HepG2 (cell line): ENCODE results near the gene SEMA3B. TPM values are rescaled to one million over a fixed set of nuclear protein-coding genes. Genes with fewer than 3 reads are reported as not detected.

Experiments
- ATAC-seq: fragments of 200-7000 bp; cut with Tn5 transposase; 3 replicates; pipeline ENCODE4 v1.9.1; 2020; ENCODE audit warnings: mild to moderate bottlenecking, moderate library complexity
- BruUV-seq: library from RNA; stranded (reverse); fragments of 400-500 nt; replicated peaks from 2 replicates; lab custom pipeline; 2021; lab: Mats Ljungman, UMichigan
- CTCF ChIA-PET: fragments of 300-600 bp; formaldehyde crosslinking; extraction: SDS; loops from one replicate; lab custom pipeline; 2021; ENCODE audit warnings: low total read pairs, inconsistent platforms, low intra/inter-chr PET ratio; lab: Yijun Ruan, JAX
- POLR2A ChIA-PET: fragments of 350-600 bp; sonication (Branson Sonifier 250); formaldehyde crosslinking; loops from one replicate; lab custom pipeline; 2020; ENCODE audit warnings: antibody characterized with exemption, inconsistent platforms; lab: Yijun Ruan, JAX
- DNase-seq: peaks from one replicate; pipeline ENCODE4 v3.0.0-alpha.2; 2015; ENCODE audit warnings: low spot score
- FAIRE-seq: peaks from 3 replicates; lab custom pipeline; 2011; peaks lifted over from hg19 to GRCh38; lab: Jason Lieb, UNC
- H2AFZ ChIP-seq: one replicate; pipeline ENCODE4 v1.6.1; 2011; ENCODE audit warnings: low read length, inconsistent platforms
- H3K27ac ChIP-seq: fragments of 300-600 bp; 3 replicates; pipeline ENCODE4 v1.8.0; 2011; ENCODE audit warnings: mixed run types, mild to moderate bottlenecking, mixed read lengths, low read length, inconsistent platforms; ENCODE audit not compliant: insufficient read depth; ENCODE audit errors: extremely low read length
- H3K27me3 ChIP-seq, 2 experiments: fragments of 200-600 bp in 1 of 2; 2 replicates in 1 of 2; 3 replicates in 1 of 2; pipeline versions ENCODE4 v1.6.0 to v1.8.0; 2011; ENCODE audit warnings: low read length in 2 of 2, mild to moderate bottlenecking in 2 of 2, moderate library complexity in 2 of 2, inconsistent platforms in 1 of 2; ENCODE audit not compliant: insufficient read depth in 2 of 2, control insufficient read depth in 1 of 2
- H3K36me3 ChIP-seq, 2 experiments: fragments of 200-600 bp in 1 of 2; replicated peaks in 1 of 2; 2 replicates in 1 of 2; 3 replicates in 1 of 2; pipeline versions ENCODE4 v1.5.1 to v1.8.0; 2011; ENCODE audit warnings: low read length in 2 of 2, inconsistent platforms in 1 of 2; ENCODE audit not compliant: insufficient read depth in 2 of 2, control insufficient read depth in 1 of 2
- H3K4me1 ChIP-seq: 2 replicates; pipeline ENCODE4 v1.5.1; 2012; ENCODE audit warnings: low read length, inconsistent platforms; ENCODE audit not compliant: insufficient read depth
- H3K4me2 ChIP-seq: 2 replicates; pipeline ENCODE4 v1.6.0; 2011; ENCODE audit warnings: low read depth, low read length, inconsistent platforms
- H3K4me3 ChIP-seq, 3 experiments: fragments of 200-600 bp in 1 of 3; sonication (generic), shearing (Covaris generic) in 1 of 3; replicated peaks in 1 of 3; 2 replicates each; pipeline ENCODE4 v1.5.1; 2011 to 2016; ENCODE audit warnings: low read length in 3 of 3, inconsistent platforms in 2 of 3, low read depth in 2 of 3, mild to moderate bottlenecking in 2 of 3, control low read depth in 1 of 3, mixed read lengths in 1 of 3; ENCODE audit not compliant: insufficient read depth in 1 of 3
- H3K79me2 ChIP-seq: one replicate; pipeline ENCODE4 v1.6.1; 2011; ENCODE audit warnings: low read length, inconsistent platforms; ENCODE audit not compliant: insufficient read depth
- H3K9ac ChIP-seq: 2 replicates; pipeline ENCODE4 v1.6.0; 2011; ENCODE audit warnings: mild to moderate bottlenecking, low read depth, low read length, inconsistent platforms; ENCODE audit not compliant: insufficient read depth
- H3K9me3 ChIP-seq: 2 replicates; pipeline ENCODE4 v1.5.1; 2012; ENCODE audit warnings: mild to moderate bottlenecking, low read length
- H4K20me1 ChIP-seq: 2 replicates; pipeline ENCODE4 v1.6.0; 2011; ENCODE audit warnings: inconsistent platforms, mild to moderate bottlenecking, low read length, moderate library complexity; ENCODE audit not compliant: insufficient read depth
- AGO1 ChIP-seq: fragments of 200-400 bp; formaldehyde crosslinking; IDR thresholded peaks from 2 replicates; pipeline ENCODE4 v1.6.1; 2017; ENCODE audit warnings: mild to moderate bottlenecking, low read depth, low read length, moderate library complexity; ENCODE audit not compliant: poor library complexity, severe bottlenecking
- AGO2 ChIP-seq: fragments of 200-400 bp; formaldehyde crosslinking; optimal IDR thresholded peaks from 2 replicates; pipeline ENCODE3; 2017; ENCODE audit warnings: mild to moderate bottlenecking, low read depth, low read length, moderate library complexity
- BCL3 ChIP-seq: sonication (generic); formaldehyde crosslinking; IDR thresholded peaks from 2 replicates; pipeline ENCODE4 v1.5.1; 2020; ENCODE audit warnings: mild to moderate bottlenecking, missing genetic modification reagents, moderate library complexity
- FOXA3 ChIP-seq: IDR thresholded peaks from 2 replicates; pipeline ENCODE4 v1.6.1; 2016; ENCODE audit warnings: missing genetic modification reagents, missing compliant biosample characterization
- FOXM1 ChIP-seq: sonication (generic); formaldehyde crosslinking; IDR thresholded peaks from 2 replicates; pipeline ENCODE4 v1.5.0; 2020; ENCODE audit warnings: missing genetic modification reagents
- FOXO4 ChIP-seq: sonication (generic); formaldehyde crosslinking; conservative IDR thresholded peaks from 2 replicates; pipeline ENCODE4 v1.8.1; 2023; ENCODE audit warnings: missing genetic modification reagents
- GABPA ChIP-seq, 2 experiments: IDR thresholded peaks; 2 replicates each; pipeline ENCODE4 v1.6.1; 2011 to 2016; ENCODE audit warnings: low read depth in 2 of 2, low read length in 1 of 2, missing biosample characterization in 1 of 2, missing genetic modification characterization in 1 of 2
- HNRNPH1 ChIP-seq: fragments of 200-400 bp; formaldehyde crosslinking; optimal IDR thresholded peaks from 2 replicates; pipeline ENCODE3; 2017; ENCODE audit warnings: mild to moderate bottlenecking, low read depth, low read length
- MEIS1 ChIP-seq: sonication (generic); formaldehyde crosslinking; IDR thresholded peaks from 2 replicates; pipeline ENCODE4 v1.9.0; 2021; ENCODE audit warnings: mild to moderate bottlenecking, missing genetic modification reagents, moderate library complexity, borderline replicate concordance
- MXD4 ChIP-seq: IDR thresholded peaks from 2 replicates; pipeline ENCODE4 v1.6.1; 2016; ENCODE audit warnings: mild to moderate bottlenecking, missing biosample characterization, missing genetic modification reagents
- RBM22 ChIP-seq: fragments of 200-400 bp; formaldehyde crosslinking; optimal IDR thresholded peaks from 2 replicates; pipeline ENCODE3; 2017; ENCODE audit warnings: mild to moderate bottlenecking, low read length, moderate library complexity
- THAP7 ChIP-seq: sonication (generic); formaldehyde crosslinking; IDR thresholded peaks from 2 replicates; pipeline ENCODE4 v1.8.1; 2023; ENCODE audit warnings: mild to moderate bottlenecking, missing genetic modification reagents
- THAP9 ChIP-seq: sonication (generic); formaldehyde crosslinking; IDR thresholded peaks from 2 replicates; pipeline ENCODE4; 2020; ENCODE audit warnings: missing genetic modification reagents, mild to moderate bottlenecking, borderline replicate concordance
- THRA ChIP-seq: sonication (generic); formaldehyde crosslinking; IDR thresholded peaks from 2 replicates; pipeline ENCODE4 v1.4.0; 2020; ENCODE audit warnings: missing genetic modification reagents, borderline replicate concordance
- WGBS: methylation state at CpG from one replicate; pipeline ENCODE4 v1.1.6; 2017; ENCODE audit warnings: low lambda C conversion rate; 5-methylcytosine and 5-hydroxymethylcytosine counted together
- in situ Hi-C: cut with HindIII; loops from 2 replicates; pipeline ENCODE4 v1.10.0; 2017; ENCODE audit warnings: low pct_unique_long_range_greater_than_20kb; ENCODE audit not compliant: extremely low pct_ligation_motif_present
- intact Hi-C: fragments of 100-400 bp; cut with micrococcal nuclease; formaldehyde crosslinking; loops from one replicate; pipeline ENCODE4 v1.10.0; 2022; ENCODE audit not compliant: unreplicated experiment
- polyA plus RNA-seq, 8 experiments: library from polyadenylated mRNA; depleted of rRNA in 3 of 8; stranded (reverse) in 7 of 8; unstranded in 1 of 8; fragments of >200 nt; fragmentation: Illumina TruSeq in 4 of 8; extraction: Trizol in 4 of 8; gene quantifications; 2 replicates each; pipeline versions ENCODE4 v1.2.1 to v1.2.3, GENCODE V29; 2011 to 2016; ENCODE audit warnings: low read depth in 4 of 8, missing spikeins in 1 of 8, mixed read lengths in 1 of 8; ENCODE audit not compliant: insufficient read depth in 1 of 8
- total RNA-seq, 5 experiments: library from RNA; depleted of rRNA; stranded (reverse); fragments of >200 nt; fragmentation: Illumina TruSeq; extraction: Trizol; gene quantifications; 2 replicates each; pipeline ENCODE4 v1.2.3, GENCODE V29; 2016; ENCODE audit warnings: low read depth in 1 of 5

The SEMA3B gene
- total and polyA plus RNA-seq, 2 of the 13 experiments (the other 11 are each of a cell fraction or from before 2014, with no cell fraction given), result 93.2 to 158 TPM

GRCh38 chr3:50260942-50261441 lies 8.0 kb upstream of the SEMA3B start:
- peaks cover 67% of the 10 kb centered on the region for H3K4me1 ChIP-seq
- H3K9ac ChIP-seq, result peak overlapping the region; percentile 94
- TF ChIP-seq THRA (CRISPR knock-in tag), result 0 out of 2 replicates have a peak, but pooled peaks have one; percentile 17
- no peak for TF ChIP-seq AGO1
- TF ChIP-seq FOXM1 (CRISPR knock-in tag), result 0 out of 2 replicates have a peak, but pooled peaks have one; percentile 14
- TF ChIP-seq MXD4 (CRISPR knock-in tag), result no peak
- TF ChIP-seq RBM22, result peak; percentile 78
- 0 out of 2 replicates have a peak, but pooled peaks have one; percentile 13 for TF ChIP-seq MEIS1 (CRISPR knock-in tag)
- 0 out of 2 replicates have a peak, but pooled peaks have one; percentile 81 for TF ChIP-seq FOXO4 (CRISPR knock-in tag)
- no peak for TF ChIP-seq HNRNPH1
- TF ChIP-seq FOXA3, result no peak
- TF ChIP-seq GABPA (IDR thresholded peaks at IDR 0.05; ENCODE audit: low read depth, low read length), result no peak
- TF ChIP-seq GABPA (CRISPR knock-in tag; IDR thresholded peaks at IDR 0.05; ENCODE audit: low read depth), result 0 out of 2 replicates have a peak, but pooled peaks have one; percentile 7
- 0 out of 2 replicates have a peak, but pooled peaks have one; percentile 42 for TF ChIP-seq THAP7 (CRISPR knock-in tag)
- peak; percentile 13 for TF ChIP-seq AGO2
- TF ChIP-seq THAP9 (CRISPR knock-in tag), result peak; percentile 19; the same call in 1 of the 2 replicates
- 0 out of 2 replicates have a peak, but pooled peaks have one; percentile 9 for TF ChIP-seq BCL3 (CRISPR knock-in tag)

More at GRCh38 chr3:50260942-50261441, 8.0 kb upstream of the SEMA3B start:
- H3K36me3 ChIP-seq, result peaks cover 12 to 23% of the 10 kb centered on the region in 2 experiments
- H3K4me2 ChIP-seq, result peak overlapping the region; percentile 97
- DNase-seq (no peak), FAIRE-seq (no peak), ATAC-seq (no peak; the same call in 2 of the 3 replicates)
- H4K20me1 ChIP-seq, result no peaks in the 10 kb centered on the region
- intact Hi-C loops (loop anchor here (1.0 to 5.0 kb wide), 2 partner anchors 12 to 41 kb away; partner anchors contain the start of gene HYAL1), in situ Hi-C loops (loop anchor here (5.0 kb wide), 1 partner anchor 61 kb away; the partner anchor contains the start of gene HYAL2)
- POLR2A ChIA-PET, result interaction anchor here (1.4 to 8.0 kb wide), 15 partner anchors 10 to 76 kb away, joined by 4 to 155 read pairs (median 13); partner anchors contain the start of genes GNAI2, HYAL1, HYAL3 and IFRD2
- no peaks in the 10 kb centered on the region for H3K27me3 ChIP-seq
- no peak overlapping the region for H2AFZ ChIP-seq
- H3K9me3 ChIP-seq, result no peaks in the 10 kb centered on the region
- 0% methylated on average over 1 of the region's 5 CpGs for WGBS
- H3K27ac ChIP-seq, result peak overlapping the region; percentile 99
- H3K79me2 ChIP-seq, result peaks cover 12% of the 10 kb centered on the region
- CTCF ChIA-PET, result interaction anchor here (1.2 to 3.0 kb wide), 2 partner anchors 9 to 12 kb away, joined by 3 to 81 read pairs; no protein-coding TSS in a partner anchor
- peak overlapping the region; percentile 50 to 76 (median 62); a peak in 5 of 6 replicates for H3K4me3 ChIP-seq
- no TSS peak for BruUV-seq
